Activated T-cell treated with anti-CD3 and anti-CD28 coated beads, Interleukin-2, amount 50 U/mL, for 72 hours (primary cell): ENCODE measurements around the gene SBNO1. TPM values are rescaled to one million over a fixed set of nuclear protein-coding genes. Genes with fewer than 3 reads are reported as not detected.

ENCODE experiments used
- ATAC-seq, 2 donors: fragments of 150-1000 bp; cut with Tn5 transposase; replicated peaks in 1 of 2; 2 replicates each; pipeline ENCODE4 v1.10.0; 2021; ENCODE audit warnings: moderate library complexity in 2 of 2, mild to moderate bottlenecking in 1 of 2
- DNase-seq, 2 donors: peaks; one replicate each; pipeline ENCODE4 v3.0.0; 2021 to 2022; ENCODE audit warnings: mixed read lengths in 1 of 2
- H3K27ac Mint-ChIP-seq: one replicate; pipeline ENCODE4 v1.8.0; 2022; ENCODE audit warnings: mild to moderate bottlenecking, moderate library complexity, mixed read lengths
- H3K27me3 Mint-ChIP-seq: one replicate; pipeline ENCODE4 v1.8.0; 2022; ENCODE audit warnings: low read depth, mixed read lengths
- H3K36me3 Mint-ChIP-seq, 2 donors: one replicate each; pipeline ENCODE4 v1.8.0; 2022; ENCODE audit warnings: mixed read lengths in 2 of 2, mild to moderate bottlenecking in 1 of 2; ENCODE audit not compliant: insufficient read depth in 2 of 2
- H3K4me1 Mint-ChIP-seq: one replicate; pipeline ENCODE4 v1.8.0; 2022; ENCODE audit warnings: low read depth, mixed read lengths
- H3K4me3 Mint-ChIP-seq, 2 donors: one replicate each; pipeline ENCODE4 v1.8.0; 2022; ENCODE audit warnings: mild to moderate bottlenecking in 2 of 2, mixed read lengths in 2 of 2, moderate library complexity in 2 of 2
- H3K9me3 Mint-ChIP-seq, 2 donors: one replicate each; pipeline ENCODE4 v1.8.0; 2022; ENCODE audit warnings: mixed read lengths in 2 of 2
- total RNA-seq, 2 donors: library from RNA; stranded (reverse); gene quantifications; one replicate each; pipeline ENCODE4 v1.2.3, GENCODE V29; 2022

The SBNO1 gene
- total RNA-seq, 2 donors from 2014 or later: 38.5 to 41.6 TPM

GRCh38 chr12:123270214-123271000 is 94.2 kb downstream of the SBNO1 start:
- Mint-ChIP-seq H3K4me3 (peak overlapping the region; percentile 88 to 89), H3K36me3 (peaks cover 0 to 1% of the 10 kb centered on the region in 2 donors), H3K27me3 (no peaks in the 10 kb centered on the region), H3K9me3 (no peaks in the 10 kb centered on the region), H3K27ac (no peak overlapping the region), H3K4me1 (peaks cover 28% of the 10 kb centered on the region)
- DNase-seq: peak; percentile 27 to 31
- peak; percentile 16 to 22 for ATAC-seq

- ATAC-seq (no peak), DNase-seq (no peak)
- no peak overlapping the region for H3K27ac Mint-ChIP-seq
- peaks cover 28% of the 10 kb centered on the region for H3K4me1 Mint-ChIP-seq
- no peaks in the 10 kb centered on the region for H3K9me3 Mint-ChIP-seq
- H3K36me3 Mint-ChIP-seq: peaks cover 0 to 1% of the 10 kb centered on the region in 2 donors
- H3K4me3 Mint-ChIP-seq: peak overlapping the region; percentile 88 to 89
- no peaks in the 10 kb centered on the region for H3K27me3 Mint-ChIP-seq
Measured at GRCh38 chr12:123269896-123270213, 94.8 kb downstream of the SBNO1 start.

GRCh38 chr12:123269395-123269892 is 95.2 kb downstream of the SBNO1 start:
- Mint-ChIP-seq H3K9me3 (no peaks in the 10 kb centered on the region), H3K27ac (no peak overlapping the region), H3K27me3 (no peaks in the 10 kb centered on the region), H3K4me3 (peak overlapping the region; percentile 88 to 89), H3K36me3 (peaks cover 0 to 3% of the 10 kb centered on the region in 2 donors), H3K4me1 (peaks cover 28% of the 10 kb centered on the region)
- DNase-seq: peak; percentile 44 to 61
- peak; percentile 5 to 33 for ATAC-seq

- H3K4me3 Mint-ChIP-seq: peak overlapping the region; percentile 88 to 89
- no peaks in the 10 kb centered on the region for H3K9me3 Mint-ChIP-seq
- ATAC-seq: no peak
- H3K4me1 Mint-ChIP-seq: peaks cover 28% of the 10 kb centered on the region
- peaks cover 0 to 4% of the 10 kb centered on the region in 2 donors for H3K36me3 Mint-ChIP-seq
- no peak for DNase-seq
- H3K27ac Mint-ChIP-seq: no peak overlapping the region
- H3K27me3 Mint-ChIP-seq: no peaks in the 10 kb centered on the region
Measured at GRCh38 chr12:123268850-123269249, 95.8 kb downstream of the SBNO1 start.

- ATAC-seq (no peak), DNase-seq (peak in 1 of 2 donors; percentile 8)
- peaks cover 28% of the 10 kb centered on the region for H3K4me1 Mint-ChIP-seq
- H3K36me3 Mint-ChIP-seq: peaks cover 0 to 7% of the 10 kb centered on the region in 2 donors
- H3K27me3 Mint-ChIP-seq: no peaks in the 10 kb centered on the region
- H3K27ac Mint-ChIP-seq: no peak overlapping the region
- H3K9me3 Mint-ChIP-seq: no peaks in the 10 kb centered on the region
- peak overlapping the region in 1 of 2 donors; percentile 89 for H3K4me3 Mint-ChIP-seq
Measured at GRCh38 chr12:123267991-123268843, 96.4 kb downstream of the SBNO1 start.

GRCh38 chr12:123267335-123267920 is 97.2 kb downstream of the SBNO1 start:
- Mint-ChIP-seq H3K36me3 (peaks cover 0 to 7% of the 10 kb centered on the region in 2 donors), H3K4me1 (peaks cover 28% of the 10 kb centered on the region), H3K9me3 (no peaks in the 10 kb centered on the region), H3K27ac (no peak overlapping the region), H3K27me3 (no peaks in the 10 kb centered on the region), H3K4me3 (peak overlapping the region in 1 of 2 donors; percentile 15)
- ATAC-seq (no peak), DNase-seq (no peak)

GRCh38 chr12:123266679-123267277 is 97.9 kb downstream of the SBNO1 start:
- DNase-seq: no peak
- Mint-ChIP-seq H3K36me3 (peaks cover 0 to 7% of the 10 kb centered on the region in 2 donors), H3K4me1 (peaks cover 28% of the 10 kb centered on the region), H3K27me3 (no peaks in the 10 kb centered on the region), H3K4me3 (peak overlapping the region in 1 of 2 donors; percentile 15), H3K27ac (no peak overlapping the region), H3K9me3 (no peaks in the 10 kb centered on the region)
- ATAC-seq: no peak

GRCh38 chr12:123265851-123266678 is 98.6 kb downstream of the SBNO1 start:
- DNase-seq: no peak
- no peak overlapping the region for H3K4me3 Mint-ChIP-seq
- peaks cover 28% of the 10 kb centered on the region for H3K4me1 Mint-ChIP-seq
- H3K27me3 Mint-ChIP-seq: no peaks in the 10 kb centered on the region
- no peak for ATAC-seq
- H3K27ac Mint-ChIP-seq: no peak overlapping the region
- peaks cover 0 to 7% of the 10 kb centered on the region in 2 donors for H3K36me3 Mint-ChIP-seq
- H3K9me3 Mint-ChIP-seq: no peaks in the 10 kb centered on the region

GRCh38 chr12:123264642-123265041 is 100.0 kb downstream of the SBNO1 start:
- Mint-ChIP-seq H3K36me3 (peaks cover 0 to 13% of the 10 kb centered on the region in 2 donors), H3K9me3 (no peaks in the 10 kb centered on the region), H3K4me1 (peaks cover 20% of the 10 kb centered on the region), H3K27ac (no peak overlapping the region), H3K27me3 (no peaks in the 10 kb centered on the region), H3K4me3 (no peak overlapping the region)
- DNase-seq (peak; percentile 15 to 29), ATAC-seq (peak; percentile 42 to 49)

- peak overlapping the region; percentile 4 for H3K27ac Mint-ChIP-seq
- no peak for ATAC-seq
- no peaks in the 10 kb centered on the region for H3K27me3 Mint-ChIP-seq
Measured at GRCh38 chr12:123263196-123263817, 101.3 kb downstream of the SBNO1 start.

GRCh38 chr12:123261196-123261595 is 103.5 kb downstream of the SBNO1 start:
- H3K36me3 Mint-ChIP-seq: peaks cover 2 to 15% of the 10 kb centered on the region in 2 donors
- no peak overlapping the region for H3K27ac Mint-ChIP-seq
- DNase-seq (no peak), ATAC-seq (no peak)
- H3K9me3 Mint-ChIP-seq: no peaks in the 10 kb centered on the region
- no peak overlapping the region for H3K4me3 Mint-ChIP-seq
- H3K27me3 Mint-ChIP-seq: no peaks in the 10 kb centered on the region
- H3K4me1 Mint-ChIP-seq: peaks cover 10% of the 10 kb centered on the region

More at GRCh38 chr12:123263196-123263817, 101.3 kb downstream of the SBNO1 start:
- Mint-ChIP-seq H3K4me3 (no peak overlapping the region), H3K4me1 (peaks cover 16% of the 10 kb centered on the region), H3K36me3 (peaks cover 0 to 13% of the 10 kb centered on the region in 2 donors), H3K9me3 (no peaks in the 10 kb centered on the region)
- DNase-seq: no peak
